H1 (cell line): ENCODE measurements around the gene POLR2A. TPM values are rescaled to one million over a fixed set of nuclear protein-coding genes. Genes with fewer than 3 reads are reported as not detected.

Source experiments
- TEAD4 ChIP-seq: IDR thresholded peaks from 2 replicates; pipeline ENCODE4 v1.6.1; 2012; ENCODE audit warnings: low read depth, low read length, inconsistent platforms, mixed read lengths
- polyA plus RNA-seq, 7 experiments: library from polyadenylated mRNA; depleted of rRNA in 3 of 7; stranded (reverse) in 5 of 7; unstranded in 2 of 7; fragments of >200 nt in 5 of 7; fragments of 200-250 nt in 2 of 7; gene quantifications; 1 replicate in 5 of 7; 2 replicates in 1 of 7; 4 replicates in 1 of 7; pipeline versions ENCODE4 v1.2.1 to v1.2.3, GENCODE V29; 2011 to 2013; ENCODE audit warnings: missing spikeins in 2 of 7, mixed read lengths in 2 of 7
- total RNA-seq: library from RNA; stranded (reverse); fragmentation: NEBNext Ultra II Directional; extraction: Animal tissue kit (Norgen Biotek cat#: 25700); gene quantifications from 2 replicates; pipeline ENCODE4 v1.2.1, GENCODE V29; 2021

POLR2A gene
- total and polyA plus RNA-seq, 2 of the 8 experiments (the other 6 are each of a cell fraction or from before 2014, with no cell fraction given), result 26.8 to 150 TPM

DNA sequence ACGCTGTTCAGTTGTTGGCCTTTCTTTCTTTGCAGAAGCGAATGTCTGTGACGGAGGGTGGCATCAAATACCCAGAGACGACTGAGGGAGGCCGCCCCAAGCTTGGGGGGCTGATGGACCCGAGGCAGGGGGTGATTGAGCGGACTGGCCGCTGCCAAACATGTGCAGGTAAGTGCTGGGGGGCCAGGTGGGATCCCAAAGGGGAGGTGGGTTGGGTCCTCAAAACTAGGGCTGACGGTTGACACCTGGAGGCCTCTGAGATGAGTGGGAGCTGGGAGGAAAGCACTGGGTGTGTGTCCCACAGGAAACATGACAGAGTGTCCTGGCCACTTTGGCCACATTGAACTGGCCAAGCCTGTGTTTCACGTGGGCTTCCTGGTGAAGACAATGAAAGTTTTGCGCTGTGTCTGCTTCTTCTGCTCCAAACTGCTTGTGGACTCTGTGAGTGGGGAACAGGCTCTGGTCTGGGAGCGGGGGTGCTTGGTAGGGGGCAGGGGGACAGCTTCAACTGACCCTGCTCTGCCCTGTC is 11.8 kb downstream of the POLR2A start (continued):
- TF ChIP-seq TEAD4, result no peak
